Measurements from ENCODE around the gene HBS1L. TPM values are rescaled to one million over a fixed set of nuclear protein-coding genes. Genes with fewer than 3 reads are reported as not detected.
A peak's percentile ranks its signal among the peaks of the same experiment; 100 is the strongest.

HBS1L gene
- total RNA-seq, 1 donor from 2014 or later: 97.5 TPM

- no peak overlapping the region for H3K4me3 ChIP-seq (ENCODE audit: low read depth, low read length)
- DNase-seq (ENCODE audit: low read depth): peak; percentile 25
- H3K27me3 ChIP-seq (ENCODE audit: control insufficient read depth, insufficient read depth, low read length): no peaks in the 10 kb centered on the region
- TF ChIP-seq CTCF (IDR thresholded peaks at IDR 0.05; ENCODE audit: insufficient read depth, low read length, poor library complexity, severe bottlenecking): peak; percentile 49
- no peaks in the 10 kb centered on the region for H3K36me3 ChIP-seq (ENCODE audit: control insufficient read depth, insufficient read depth, low read length)
Observed at GRCh38 chr6:135088818-135089809, 34.5 kb upstream of the HBS1L start.

GRCh38 chr6:135088281-135088680 is 33.7 kb upstream of the HBS1L start:
- H3K4me3 ChIP-seq (ENCODE audit: low read depth, low read length): no peak overlapping the region
- no peak for DNase-seq (ENCODE audit: low read depth)
- no peaks in the 10 kb centered on the region for H3K36me3 ChIP-seq (ENCODE audit: control insufficient read depth, insufficient read depth, low read length)
- TF ChIP-seq CTCF (IDR thresholded peaks at IDR 0.05; ENCODE audit: insufficient read depth, low read length, poor library complexity, severe bottlenecking): no peak
- H3K27me3 ChIP-seq (ENCODE audit: control insufficient read depth, insufficient read depth, low read length): no peaks in the 10 kb centered on the region

- peak; percentile 12 for DNase-seq (ENCODE audit: low read depth)
- Histone ChIP-seq H3K27me3 (ENCODE audit: control insufficient read depth, insufficient read depth, low read length) (no peaks in the 10 kb centered on the region), H3K4me3 (ENCODE audit: low read depth, low read length) (no peak overlapping the region), H3K36me3 (ENCODE audit: control insufficient read depth, insufficient read depth, low read length) (no peaks in the 10 kb centered on the region)
- TF ChIP-seq CTCF (IDR thresholded peaks at IDR 0.05; ENCODE audit: insufficient read depth, low read length, poor library complexity, severe bottlenecking): no peak
Observed at GRCh38 chr6:135087803-135088202, 33.2 kb upstream of the HBS1L start.

- no peaks in the 10 kb centered on the region for H3K36me3 ChIP-seq (ENCODE audit: control insufficient read depth, insufficient read depth, low read length)
- peak; percentile 11 for TF ChIP-seq CTCF (IDR thresholded peaks at IDR 0.05; ENCODE audit: insufficient read depth, low read length, poor library complexity, severe bottlenecking)
- H3K4me3 ChIP-seq (ENCODE audit: low read depth, low read length): no peak overlapping the region
- DNase-seq (ENCODE audit: low read depth): no peak
- H3K27me3 ChIP-seq (ENCODE audit: control insufficient read depth, insufficient read depth, low read length): no peaks in the 10 kb centered on the region
Observed at GRCh38 chr6:135087403-135087802, 32.8 kb upstream of the HBS1L start.

GRCh38 chr6:135086414-135086764 is 31.8 kb upstream of the HBS1L start:
- no peaks in the 10 kb centered on the region for H3K27me3 ChIP-seq (ENCODE audit: control insufficient read depth, insufficient read depth, low read length)
- DNase-seq (ENCODE audit: low read depth): no peak
- TF ChIP-seq CTCF (IDR thresholded peaks at IDR 0.05; ENCODE audit: insufficient read depth, low read length, poor library complexity, severe bottlenecking): no peak
- H3K4me3 ChIP-seq (ENCODE audit: low read depth, low read length): no peak overlapping the region
- H3K36me3 ChIP-seq (ENCODE audit: control insufficient read depth, insufficient read depth, low read length): no peaks in the 10 kb centered on the region
